K562 (cell line): ENCODE results near the gene ERRFI1. TPM values are rescaled to one million over a fixed set of nuclear protein-coding genes. Genes with fewer than 3 reads are reported as not detected.

Experiments used
- ATAC-seq: fragments of 200-7000 bp; cut with Tn5 transposase; 3 replicates; pipeline ENCODE4 v1.9.1; 2020; ENCODE audit warnings: moderate library complexity
- BruUV-seq: library from RNA; stranded (reverse); fragments of 400-500 nt; replicated peaks from 2 replicates; lab custom pipeline; 2021; lab: Mats Ljungman, UMichigan
- CTCF ChIA-PET: fragments of 300-600 bp; formaldehyde crosslinking; extraction: SDS; loops from one replicate; lab custom pipeline; 2021; ENCODE audit warnings: low intra/inter-chr PET ratio; lab: Yijun Ruan, JAX
- POLR2A ChIA-PET: fragments of 300-600, 350-650 bp; sonication (Branson Sonifier 250); formaldehyde crosslinking; extraction: SDS; loops from one replicate; lab custom pipeline; 2021; ENCODE audit warnings: antibody characterized with exemption, inconsistent platforms; lab: Yijun Ruan, JAX
- DNase-seq, 4 experiments: peaks; one replicate each; pipeline versions ENCODE4 v3.0.0 to v3.0.0-alpha.2; 2011 to 2018; ENCODE audit warnings: low spot score in 3 of 4, mixed read lengths in 3 of 4; ENCODE audit errors: extremely low read depth in 1 of 4
- FAIRE-seq: peaks from 2 replicates; lab custom pipeline; 2011; peaks lifted over from hg19 to GRCh38; lab: Jason Lieb, UNC
- H2AFZ ChIP-seq: 2 replicates; pipeline ENCODE4 v1.6.0; 2011; ENCODE audit warnings: low read depth, low read length, control low read depth, inconsistent platforms
- H3K27ac ChIP-seq: fragments of 200-600 bp; 3 replicates; pipeline ENCODE4 v1.8.0; 2011; ENCODE audit warnings: low read depth, mild to moderate bottlenecking, control low read depth, inconsistent platforms, low read length, moderate library complexity, mixed read lengths; ENCODE audit errors: extremely low read depth
- H3K27me3 ChIP-seq, 2 experiments: fragments of 300-600 bp in 1 of 2; 2 replicates in 1 of 2; 3 replicates in 1 of 2; pipeline versions ENCODE4 v1.6.0 to v1.8.0; 2011; ENCODE audit warnings: inconsistent platforms in 2 of 2, low read length in 2 of 2, mild to moderate bottlenecking in 1 of 2, mixed read lengths in 1 of 2, moderate library complexity in 1 of 2; ENCODE audit not compliant: control insufficient read depth in 2 of 2, insufficient read depth in 2 of 2
- H3K36me3 ChIP-seq: fragments of 300-600 bp; 3 replicates; pipeline ENCODE4 v1.8.0; 2011; ENCODE audit warnings: mild to moderate bottlenecking, low read length, inconsistent platforms; ENCODE audit not compliant: control insufficient read depth, insufficient read depth
- H3K4me1 ChIP-seq, 2 experiments: fragments of 200-600 bp in 1 of 2; replicated peaks in 1 of 2; 2 replicates in 1 of 2; 3 replicates in 1 of 2; pipeline versions ENCODE4 v1.5.1 to v1.8.0; 2011; ENCODE audit warnings: inconsistent platforms in 2 of 2, low read length in 2 of 2, mild to moderate bottlenecking in 1 of 2, mixed read lengths in 1 of 2, moderate library complexity in 1 of 2; ENCODE audit not compliant: control insufficient read depth in 2 of 2, insufficient read depth in 2 of 2
- H3K4me2 ChIP-seq: 2 replicates; pipeline ENCODE4 v1.6.1; 2011; ENCODE audit warnings: low read length, control low read depth, inconsistent platforms, mixed read lengths; ENCODE audit not compliant: insufficient read depth
- H3K4me3 ChIP-seq: fragments of 200-600 bp; sonication (generic), shearing (Covaris generic); 2 replicates; pipeline ENCODE4 v1.5.1; 2016; ENCODE audit warnings: control low read depth, inconsistent platforms
- H3K79me2 ChIP-seq: fragments of 200-600 bp; 3 replicates; pipeline ENCODE4 v1.8.0; 2011; ENCODE audit warnings: low read length, inconsistent platforms; ENCODE audit not compliant: control insufficient read depth, insufficient read depth
- H3K9ac ChIP-seq, 2 experiments: 2 replicates each; pipeline versions ENCODE4 v1.6.0 to v1.6.1; 2011; ENCODE audit warnings: low read depth in 2 of 2, low read length in 2 of 2, control low read depth in 1 of 2, inconsistent platforms in 1 of 2, mild to moderate bottlenecking in 1 of 2, mixed read lengths in 1 of 2; ENCODE audit not compliant: insufficient read depth in 1 of 2
- H3K9me1 ChIP-seq: one replicate; pipeline ENCODE4 v1.6.0; 2011; ENCODE audit warnings: inconsistent platforms, mild to moderate bottlenecking, low read length, moderate library complexity; ENCODE audit not compliant: control insufficient read depth, insufficient read depth
- H3K9me3 ChIP-seq: replicated peaks from 2 replicates; pipeline ENCODE4 v1.5.1; 2011; ENCODE audit warnings: low read depth, low read length, inconsistent platforms; ENCODE audit not compliant: control insufficient read depth, insufficient read depth
- H4K20me1 ChIP-seq: replicated peaks from 2 replicates; pipeline ENCODE4 v1.6.1; 2011; ENCODE audit warnings: low read length, inconsistent platforms, mixed read lengths; ENCODE audit not compliant: control insufficient read depth, insufficient read depth
- ARID1B ChIP-seq: fragments of 450-650 bp; IDR thresholded peaks from 2 replicates; pipeline ENCODE4 v1.6.1; 2016; ENCODE audit warnings: antibody characterized with exemption, mild to moderate bottlenecking, inconsistent platforms
- C11orf30 ChIP-seq: fragments of 450-650 bp; IDR thresholded peaks from 2 replicates; pipeline ENCODE4 v1.6.1; 2016; ENCODE audit warnings: low read depth, mild to moderate bottlenecking
- ETV1 ChIP-seq: fragments of 450-650 bp; conservative IDR thresholded peaks from 2 replicates; pipeline ENCODE4 v1.6.1; 2016; ENCODE audit warnings: missing genetic modification characterization, control low read depth, low read depth, missing compliant biosample characterization
- FOXA3 ChIP-seq, 2 experiments: fragments of 450-650 bp in 1 of 2; sonication (generic) in 1 of 2; formaldehyde crosslinking; IDR thresholded peaks in 1 of 2; conservative IDR thresholded peaks in 1 of 2; 2 replicates each; pipeline versions ENCODE4 v1.4.0 to v1.8.0; 2020 to 2022; ENCODE audit warnings: mild to moderate bottlenecking in 2 of 2, missing genetic modification reagents in 1 of 2
- FOXJ2 ChIP-seq: fragments of 200-800 bp; sonication (Bioruptor generic); IDR thresholded peaks from 2 replicates; pipeline ENCODE4 v1.6.1; 2016; ENCODE audit warnings: missing genetic modification characterization, missing compliant biosample characterization
- JUND ChIP-seq, 2 experiments: IDR thresholded peaks; 2 replicates in 1 of 2; 3 replicates in 1 of 2; pipeline ENCODE4 v1.6.1; 2011; ENCODE audit warnings: borderline replicate concordance in 2 of 2, low read depth in 2 of 2, low read length in 2 of 2, improper control_type of control experiment in 1 of 2, missing biosample characterization in 1 of 2, missing genetic modification characterization in 1 of 2, missing genetic modification reagents in 1 of 2
- MAFG ChIP-seq: fragments of 450-650 bp; conservative IDR thresholded peaks from 2 replicates; pipeline ENCODE4 v1.6.1; 2016; ENCODE audit warnings: missing genetic modification characterization, missing compliant biosample characterization
- MAFK ChIP-seq: IDR thresholded peaks from 2 replicates; pipeline ENCODE4 v1.6.1; 2011; ENCODE audit warnings: low read length, improper control_type of control experiment
- NFIX ChIP-seq: fragments of 250-450 bp; sonication (Bioruptor Pico); IDR thresholded peaks from 2 replicates; pipeline ENCODE4 v1.4.0; 2020; ENCODE audit warnings: low read depth, mild to moderate bottlenecking, moderate library complexity
- NFYB ChIP-seq: IDR thresholded peaks from 2 replicates; pipeline ENCODE4 v1.6.1; 2011; ENCODE audit warnings: mild to moderate bottlenecking, moderate library complexity; ENCODE audit not compliant: insufficient read length; ENCODE audit errors: extremely low read depth
- PRMT5 ChIP-seq: sonication (generic); formaldehyde crosslinking; IDR thresholded peaks from 2 replicates; pipeline ENCODE4 v1.5.0; 2020; ENCODE audit warnings: missing genetic modification reagents
- THRB ChIP-seq: fragments of 450-650 bp; formaldehyde crosslinking; conservative IDR thresholded peaks from 2 replicates; pipeline ENCODE4 v1.4.0; 2022; ENCODE audit warnings: mild to moderate bottlenecking, missing genetic modification characterization
- ZNF165 ChIP-seq: fragments of 250-450 bp; sonication (Bioruptor Pico); IDR thresholded peaks from 2 replicates; pipeline ENCODE4 v1.4.0; 2020; ENCODE audit warnings: borderline replicate concordance
- ZNF551 ChIP-seq: fragments of 250-450 bp; sonication (Bioruptor Pico); IDR thresholded peaks from 2 replicates; pipeline ENCODE4 v1.5.0; 2021; ENCODE audit warnings: mild to moderate bottlenecking, moderate library complexity
- WGBS: fragments of 100-300 bp; shearing (Covaris generic); methylation state at CpG from one replicate; pipeline ENCODE4 v1.1.6; 2016; ENCODE audit warnings: low coverage, mixed read lengths; ENCODE audit not compliant: insufficient coverage; ENCODE audit errors: missing lambda C conversion rate; 5-methylcytosine and 5-hydroxymethylcytosine counted together
- in situ Hi-C: fragments of 300-500 bp; cut with MboI; formaldehyde crosslinking; loops from 4 replicates; pipeline ENCODE4 v1.15.0; 2018; ENCODE audit warnings: inconsistent platforms, mixed read lengths
- intact Hi-C: fragments of 100-400 bp; cut with micrococcal nuclease; formaldehyde crosslinking; loops from 2 replicates; pipeline ENCODE4 v1.14.2; 2022
- polyA plus RNA-seq, 8 experiments: library from polyadenylated mRNA; depleted of rRNA in 4 of 8; stranded (reverse) in 5 of 8; unstranded in 3 of 8; fragments of >200 nt; fragmentation: Nextera tagmentation in 2 of 8; fragmentation: Illumina TruSeq in 1 of 8; extraction: Ambion mirVana in 2 of 8; extraction: Trizol in 1 of 8; gene quantifications; 2 replicates each; pipeline versions ENCODE4 v1.2.1 to v1.2.3, GENCODE V29; 2011 to 2014; ENCODE audit warnings: inconsistent platforms in 1 of 8, missing spikeins in 1 of 8
- total RNA-seq, 7 experiments: library from RNA; depleted of rRNA in 6 of 7; stranded (reverse); fragments of >200 nt in 6 of 7; fragmentation: Illumina TruSeq in 2 of 7; extraction: Trizol in 2 of 7; gene quantifications; 2 replicates each; pipeline versions ENCODE4 v1.2.1 to v1.2.3, GENCODE V29; 2011 to 2021; ENCODE audit warnings: low replicate concordance in 1 of 7
- TF ChIP-seq, protein P1 (sequence below), 2 experiments: fragments of 450-650 bp in 1 of 2; sonication (generic) in 1 of 2; formaldehyde crosslinking in 1 of 2; IDR thresholded peaks in 1 of 2; conservative IDR thresholded peaks in 1 of 2; 2 replicates each; pipeline versions ENCODE4 v1.6.1 to v1.8.1; 2016 to 2023; ENCODE audit warnings: mild to moderate bottlenecking in 2 of 2, moderate library complexity in 2 of 2, inconsistent platforms in 1 of 2, missing genetic modification reagents in 1 of 2
- TF ChIP-seq, protein P2 (sequence below), 2 experiments: IDR thresholded peaks in 1 of 2; conservative IDR thresholded peaks in 1 of 2; 2 replicates each; pipeline ENCODE4 v1.6.1; 2016; ENCODE audit warnings: low read depth in 2 of 2, mild to moderate bottlenecking in 1 of 2, missing compliant biosample characterization in 1 of 2, missing genetic modification characterization in 1 of 2, moderate library complexity in 1 of 2

The ERRFI1 gene
- total and polyA plus RNA-seq, 9 of the 15 experiments (the other 6 are each of a cell fraction or from before 2014, with no cell fraction given), result 0.67 to 4.4 (median 1.1) TPM

- H3K79me2 ChIP-seq, result no peaks in the 10 kb centered on the region
- H2AFZ ChIP-seq, result no peak overlapping the region
- CTCF ChIA-PET, result no interaction called here
- peaks cover 14% of the 10 kb centered on the region in 2 experiments; a peak in 4 of 5 replicates for H3K27me3 ChIP-seq
- intact Hi-C loops, result loop anchor here (10.0 kb wide), 1 partner anchor 104 kb away; no protein-coding TSS in a partner anchor
- POLR2A ChIA-PET, result interaction anchor here (0.9 kb wide), 1 partner anchor 56 kb away, joined by 3 read pairs; no protein-coding TSS in a partner anchor
- WGBS, result 25% methylated on average over 1 of the region's 1 CpG
- H3K4me2 ChIP-seq, result no peak overlapping the region
- no peaks in the 10 kb centered on the region for H4K20me1 ChIP-seq
- H3K27ac ChIP-seq, result no peak overlapping the region
- no peak overlapping the region for H3K9ac ChIP-seq
- no peaks in the 10 kb centered on the region; the same call in 1 of the 2 replicates for H3K9me3 ChIP-seq
- FAIRE-seq, result peak; percentile 59
- H3K9me1 ChIP-seq, result no peaks in the 10 kb centered on the region
- no peak overlapping the region for H3K4me3 ChIP-seq
- DNase-seq, result peak in 2 of 4 experiments; percentile 32 to 33
- in situ Hi-C loops, result no loop called here
- 0 out of 5 replicates have a peak, but pooled peaks cover 0 to 3% of the 10 kb centered on the region in 2 experiments for H3K4me1 ChIP-seq
- no TSS peak for BruUV-seq
- no peak for ATAC-seq
- no peaks in the 10 kb centered on the region for H3K36me3 ChIP-seq
- peak; percentile 30; the same call in 1 of the 2 replicates for TF ChIP-seq ARID1B
- 0 out of 2 replicates have a peak, but pooled peaks have one; percentile 48 for TF ChIP-seq FOXJ2 (tag)
- no peak for TF ChIP-seq NFYB
- TF ChIP-seq MAFG, result peak; percentile 50
- no peak for TF ChIP-seq ETV1 (tag)
- TF ChIP-seq PRMT5 (CRISPR knock-in tag), result no peak
- TF ChIP-seq, protein P1, sequence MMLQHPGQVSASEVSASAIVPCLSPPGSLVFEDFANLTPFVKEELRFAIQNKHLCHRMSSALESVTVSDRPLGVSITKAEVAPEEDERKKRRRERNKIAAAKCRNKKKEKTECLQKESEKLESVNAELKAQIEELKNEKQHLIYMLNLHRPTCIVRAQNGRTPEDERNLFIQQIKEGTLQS (IDR thresholded peaks at IDR 0.05), result peak; percentile 34; the same call in 1 of the 2 replicates
- TF ChIP-seq, protein P1 (CRISPR knock-in tag; conservative IDR thresholded peaks at IDR 0.05), result no peak
- TF ChIP-seq NFIX (CRISPR knock-in tag), result no peak
- peak; percentile 76 for TF ChIP-seq JUND (IDR thresholded peaks at IDR 0.05; ENCODE audit: borderline replicate concordance, low read depth, low read length)
- peak; percentile 71; the same call in 2 of the 3 replicates for TF ChIP-seq JUND (tag; IDR thresholded peaks at IDR 0.05; ENCODE audit: borderline replicate concordance, low read depth, low read length)
- no peak for TF ChIP-seq ZNF551
- TF ChIP-seq FOXA3 (CRISPR knock-in tag; conservative IDR thresholded peaks at IDR 0.05 in 1 of 2, IDR thresholded peaks at IDR 0.05 in 1 of 2), result peak in 1 of 2 experiments; percentile 36; a peak in 1 of 4 replicates
- no peak for TF ChIP-seq ZNF165 (CRISPR knock-in tag)
- peak; percentile 64 for TF ChIP-seq C11orf30
- TF ChIP-seq THRB (CRISPR knock-in tag), result no peak
- peak; percentile 56; the same call in 1 of the 2 replicates for TF ChIP-seq MAFK
- TF ChIP-seq, protein P2, sequence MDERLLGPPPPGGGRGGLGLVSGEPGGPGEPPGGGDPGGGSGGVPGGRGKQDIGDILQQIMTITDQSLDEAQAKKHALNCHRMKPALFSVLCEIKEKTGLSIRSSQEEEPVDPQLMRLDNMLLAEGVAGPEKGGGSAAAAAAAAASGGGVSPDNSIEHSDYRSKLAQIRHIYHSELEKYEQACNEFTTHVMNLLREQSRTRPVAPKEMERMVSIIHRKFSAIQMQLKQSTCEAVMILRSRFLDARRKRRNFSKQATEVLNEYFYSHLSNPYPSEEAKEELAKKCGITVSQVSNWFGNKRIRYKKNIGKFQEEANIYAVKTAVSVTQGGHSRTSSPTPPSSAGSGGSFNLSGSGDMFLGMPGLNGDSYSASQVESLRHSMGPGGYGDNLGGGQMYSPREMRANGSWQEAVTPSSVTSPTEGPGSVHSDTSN (CRISPR knock-in tag; IDR thresholded peaks at IDR 0.05; ENCODE audit: low read depth), result no peak
- TF ChIP-seq, protein P2 (tag; conservative IDR thresholded peaks at IDR 0.05; ENCODE audit: low read depth), result peak; percentile 31; the same call in 1 of the 2 replicates
These were observed 14.5 kb upstream of the ERRFI1 start for GRCh38 chr1:8040586-8040985.
